Stimulated activated naive CD8-positive, alpha-beta T cell treated with anti-CD3 and anti-CD28 coated beads, Interleukin-15, Interleukin-2, amounts not matched to agents 100 ng/mL and 50 ng/mL, for 24 hours (primary cell): ENCODE measurements around the gene OR2T2.
"Not testable (repeated sequence)": the region's sequence is repeated elsewhere in the genome, so short reads cannot be mapped to it uniquely, and the experiment has no call there.

ENCODE experiments used
- H3K27ac Mint-ChIP-seq: one replicate; pipeline ENCODE4 v1.8.0; 2021; ENCODE audit warnings: mild to moderate bottlenecking, mixed read lengths
- H3K27me3 Mint-ChIP-seq: one replicate; pipeline ENCODE4 v1.8.0; 2021; ENCODE audit warnings: mixed read lengths
- H3K36me3 Mint-ChIP-seq: one replicate; pipeline ENCODE4 v1.8.0; 2021; ENCODE audit warnings: low read depth, mixed read lengths
- H3K4me1 Mint-ChIP-seq: one replicate; pipeline ENCODE4 v1.8.0; 2021; ENCODE audit warnings: low read depth, mixed read lengths
- H3K4me3 Mint-ChIP-seq: one replicate; pipeline ENCODE4 v1.8.0; 2021; ENCODE audit warnings: mild to moderate bottlenecking, mixed read lengths
- H3K9me3 Mint-ChIP-seq: one replicate; pipeline ENCODE4 v1.8.0; 2021; ENCODE audit warnings: mixed read lengths

OR2T2 gene

DNA sequence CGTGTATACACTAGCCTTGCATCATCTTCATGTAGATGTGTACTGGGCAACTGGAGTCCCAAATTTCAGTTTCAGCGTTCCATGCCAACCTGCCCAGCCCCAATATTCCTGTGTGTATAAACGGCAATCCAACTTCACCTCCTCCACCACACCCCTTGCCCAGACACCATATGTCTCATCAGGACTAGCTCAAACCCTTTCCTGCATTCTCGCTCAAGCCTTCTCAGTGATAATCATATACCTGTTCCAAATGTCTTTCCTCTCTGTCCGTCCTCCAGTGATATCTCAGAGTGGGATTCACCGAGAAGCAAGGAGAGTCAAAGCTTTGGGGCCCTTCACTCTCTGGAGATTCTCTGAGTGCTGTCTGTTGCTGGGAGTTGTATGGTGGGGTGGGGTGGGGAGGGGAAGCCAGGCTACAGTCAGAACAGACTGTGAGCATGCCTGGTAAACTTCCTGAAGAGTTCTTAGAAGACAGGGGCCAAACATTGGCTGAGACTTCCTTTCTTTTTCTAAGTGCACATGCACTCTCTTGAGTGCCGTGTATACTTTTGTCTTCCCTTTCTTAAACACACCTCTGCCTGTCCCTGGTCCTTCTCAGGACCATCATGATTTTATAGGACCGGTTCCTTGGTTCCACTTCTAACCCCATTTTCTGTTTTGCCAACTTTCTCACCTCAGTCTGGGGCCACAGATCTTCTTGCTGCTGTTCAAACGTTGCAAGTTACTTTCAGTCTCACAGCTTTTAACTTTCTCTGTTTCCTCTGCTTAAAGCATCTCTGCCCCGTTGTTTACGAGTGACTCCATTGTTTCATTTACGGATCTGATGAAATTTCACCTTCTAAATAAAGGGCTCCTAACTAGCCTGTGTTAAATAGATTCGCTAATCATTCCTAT is 36.5 kb downstream of the OR2T2 start:
- Mint-ChIP-seq H3K4me1 (peaks cover 13% of the 10 kb centered on the region), H3K4me3 (peak overlapping the region; percentile 82), H3K27ac (peak overlapping the region; percentile 93)
- not testable (repeated sequence) for H3K36me3 Mint-ChIP-seq, H3K9me3 Mint-ChIP-seq, H3K27me3 Mint-ChIP-seq

DNA sequence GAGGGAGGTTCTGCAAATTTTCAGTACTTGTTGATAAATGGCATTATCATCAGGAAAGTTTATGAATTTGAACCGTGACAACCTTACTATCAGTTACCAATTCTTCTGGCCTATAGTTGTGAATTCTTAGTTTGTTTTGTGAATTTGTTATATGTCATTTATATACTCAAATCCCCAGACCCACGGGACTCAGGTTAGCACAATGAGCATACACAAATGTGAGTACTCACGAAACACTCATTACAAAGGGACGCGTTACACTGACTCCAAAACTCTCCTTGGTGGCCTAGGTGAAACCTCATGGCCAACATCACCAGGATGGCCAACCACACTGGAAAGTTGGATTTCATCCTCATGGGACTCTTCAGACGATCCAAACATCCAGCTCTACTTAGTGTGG is 42.9 kb downstream of the OR2T2 start, which contains the start of gene OR2T5:
TSS of gene OR2T5 (plus strand) at position 301 of the 400 bp plus-strand sequence. CDS start at position 301, 0 bp downstream.
- H3K4me1 Mint-ChIP-seq, H3K4me3 Mint-ChIP-seq, H3K27me3 Mint-ChIP-seq, H3K36me3 Mint-ChIP-seq, H3K27ac Mint-ChIP-seq, H3K9me3 Mint-ChIP-seq: not testable (repeated sequence)

DNA sequence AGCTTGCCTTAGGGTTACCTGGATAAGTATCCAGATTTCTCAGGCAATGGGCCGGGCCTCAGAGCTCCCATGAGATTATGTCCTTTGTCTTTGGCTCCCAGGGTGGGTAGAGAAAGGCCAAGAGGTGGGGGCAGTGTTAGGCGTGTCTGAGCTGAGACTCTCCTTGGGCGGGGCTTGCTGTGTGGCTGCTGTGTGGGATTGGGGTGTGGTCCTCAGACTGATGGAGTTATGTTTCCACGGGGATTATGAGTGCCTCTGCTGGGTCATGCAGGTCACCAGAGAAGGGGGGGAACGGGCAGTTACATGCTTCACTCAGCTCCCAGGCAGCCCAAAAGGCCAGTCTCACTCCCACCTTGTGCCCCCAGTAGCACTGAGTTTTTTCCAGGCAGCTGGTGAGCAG is 51.2 kb downstream of the OR2T2 start:
- H3K9me3 Mint-ChIP-seq, H3K4me3 Mint-ChIP-seq, H3K27me3 Mint-ChIP-seq, H3K4me1 Mint-ChIP-seq, H3K27ac Mint-ChIP-seq, H3K36me3 Mint-ChIP-seq: not testable (repeated sequence)

- not testable (repeated sequence) for H3K4me3 Mint-ChIP-seq, H3K9me3 Mint-ChIP-seq, H3K36me3 Mint-ChIP-seq, H3K4me1 Mint-ChIP-seq, H3K27me3 Mint-ChIP-seq, H3K27ac Mint-ChIP-seq
Observed at GRCh38 chr1:248500305-248501035, 55.0 kb downstream of the OR2T2 start.
